Fibroblast of skin of right quadriceps (primary cell): Measurements from ENCODE around the gene GPX7.
"Not testable (repeated sequence)": the region's sequence is repeated elsewhere in the genome, so short reads cannot be mapped to it uniquely, and the experiment has no call there.

Experiments used
- DNase-seq: peaks from one replicate; pipeline ENCODE4 v3.0.0-alpha.2; 2013

Gene GPX7

DNA sequence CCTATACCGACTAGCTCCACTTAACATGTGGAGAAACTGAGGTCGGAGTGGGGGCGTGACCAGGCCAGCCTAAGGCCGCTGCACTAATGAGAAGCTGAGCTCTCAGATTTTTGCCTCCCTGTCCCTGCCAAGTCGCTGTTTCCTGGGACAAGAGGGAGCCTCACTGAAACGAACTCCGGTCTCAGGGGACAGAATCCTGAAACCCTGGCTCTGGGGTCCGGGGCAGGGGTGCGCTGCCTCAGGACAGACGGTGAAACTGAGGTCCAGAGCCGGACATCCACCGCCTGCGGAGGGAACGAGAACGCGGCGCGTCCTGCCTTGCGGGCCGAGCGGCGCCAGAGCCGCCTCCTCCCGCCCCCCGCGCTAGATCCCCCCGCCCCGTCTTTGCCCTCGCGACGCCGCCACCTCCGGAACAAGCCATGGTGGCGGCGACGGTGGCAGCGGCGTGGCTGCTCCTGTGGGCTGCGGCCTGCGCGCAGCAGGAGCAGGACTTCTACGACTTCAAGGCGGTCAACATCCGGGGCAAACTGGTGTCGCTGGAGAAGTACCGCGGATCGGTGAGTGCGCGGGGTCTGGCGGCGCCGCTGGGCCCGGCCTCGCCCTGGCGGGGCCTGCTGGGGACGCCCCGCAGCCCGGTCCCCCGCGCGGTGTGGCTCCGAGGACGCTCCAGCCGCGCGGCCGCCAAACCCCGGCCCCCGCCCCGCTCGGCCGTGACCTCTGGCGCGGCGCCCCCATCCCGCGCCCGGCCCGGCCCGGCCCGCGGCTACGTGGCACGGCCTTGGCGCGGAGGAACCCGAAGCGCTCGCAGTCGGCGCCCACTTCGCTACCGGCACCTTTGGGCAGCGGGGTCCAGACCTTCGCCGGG, at the start of gene GPX7:
TSS of gene GPX7 (plus strand) at position 381 of the 865 bp plus-strand sequence. CDS start at position 420, 39 bp downstream.
- DNase-seq: peak; percentile 66

GRCh38 chr1:52552505-52553361, 49.4 kb upstream of the GPX7 start, which contains the start of gene TUT4:
Gene TUT4 (minus strand): TSS chr1:52553092. CDS start chr1:52526280, 26,812 bp downstream.
- peak; percentile 86 for DNase-seq

DNA sequence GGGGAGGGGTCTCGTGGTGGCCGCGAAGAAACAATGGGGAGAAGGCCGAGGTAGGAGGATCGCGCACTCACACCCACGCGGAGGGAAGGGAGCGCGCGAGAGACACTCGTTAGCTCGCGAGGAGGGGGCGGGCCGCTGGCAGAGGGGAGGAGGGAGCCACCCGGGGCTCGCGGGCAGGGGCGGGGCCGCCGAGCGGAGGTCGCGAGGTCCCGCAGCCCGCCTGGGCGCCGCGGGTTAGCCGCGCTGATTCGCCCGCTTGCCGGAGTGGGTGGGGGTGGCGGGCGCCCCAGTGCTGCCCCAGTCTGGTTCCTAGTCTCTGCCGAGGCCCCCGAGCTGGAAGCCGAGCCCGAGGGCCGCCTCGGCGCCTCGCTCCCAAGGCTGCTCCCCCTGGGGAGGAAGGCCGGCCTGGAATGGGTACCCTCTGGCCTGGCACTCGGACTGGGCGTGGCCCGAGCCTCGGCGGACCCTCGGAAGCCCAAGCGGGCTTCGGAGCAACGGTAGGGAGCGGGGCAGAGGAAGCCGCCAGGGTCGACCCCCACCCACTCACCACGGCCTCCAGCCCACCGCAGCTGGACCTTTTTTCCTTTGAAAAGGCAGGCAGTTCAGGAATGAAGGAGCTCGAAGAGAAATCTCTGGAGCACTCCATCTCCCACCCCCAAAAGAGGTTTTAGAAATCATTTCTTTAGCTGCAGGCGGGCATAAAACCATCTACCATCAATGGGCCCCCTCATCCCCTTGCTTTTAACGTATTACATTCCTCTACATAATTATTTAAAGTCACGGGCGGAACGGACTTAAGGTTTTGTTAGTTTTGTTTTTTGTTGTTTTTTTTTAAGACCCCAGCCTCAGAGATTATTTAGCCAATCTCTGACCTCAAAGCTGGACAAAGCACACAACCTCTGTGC, 48.6 kb upstream of the GPX7 start:
- peak; percentile 88 for DNase-seq

DNA sequence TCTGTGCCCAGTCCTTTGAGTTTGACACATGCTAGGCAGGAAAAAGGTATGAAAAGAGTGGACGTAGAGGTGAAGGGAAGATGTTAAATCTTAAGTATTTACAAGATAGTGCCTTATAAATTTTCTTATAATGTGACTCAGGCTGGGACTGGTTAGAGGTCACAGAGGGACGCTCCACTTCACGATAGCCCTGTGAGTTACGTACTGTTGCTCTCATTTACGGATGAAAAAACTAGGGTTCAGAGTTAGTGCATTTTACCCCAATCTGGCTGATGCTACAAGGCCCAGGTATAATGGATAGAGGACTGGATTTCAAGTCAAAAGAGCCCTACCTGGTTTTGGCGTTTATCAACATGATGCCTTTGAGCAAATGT, 47.9 kb upstream of the GPX7 start:
- DNase-seq: no peak

GRCh38 chr1:52554756-52555155, 47.4 kb upstream of the GPX7 start:
- DNase-seq: no peak

DNA sequence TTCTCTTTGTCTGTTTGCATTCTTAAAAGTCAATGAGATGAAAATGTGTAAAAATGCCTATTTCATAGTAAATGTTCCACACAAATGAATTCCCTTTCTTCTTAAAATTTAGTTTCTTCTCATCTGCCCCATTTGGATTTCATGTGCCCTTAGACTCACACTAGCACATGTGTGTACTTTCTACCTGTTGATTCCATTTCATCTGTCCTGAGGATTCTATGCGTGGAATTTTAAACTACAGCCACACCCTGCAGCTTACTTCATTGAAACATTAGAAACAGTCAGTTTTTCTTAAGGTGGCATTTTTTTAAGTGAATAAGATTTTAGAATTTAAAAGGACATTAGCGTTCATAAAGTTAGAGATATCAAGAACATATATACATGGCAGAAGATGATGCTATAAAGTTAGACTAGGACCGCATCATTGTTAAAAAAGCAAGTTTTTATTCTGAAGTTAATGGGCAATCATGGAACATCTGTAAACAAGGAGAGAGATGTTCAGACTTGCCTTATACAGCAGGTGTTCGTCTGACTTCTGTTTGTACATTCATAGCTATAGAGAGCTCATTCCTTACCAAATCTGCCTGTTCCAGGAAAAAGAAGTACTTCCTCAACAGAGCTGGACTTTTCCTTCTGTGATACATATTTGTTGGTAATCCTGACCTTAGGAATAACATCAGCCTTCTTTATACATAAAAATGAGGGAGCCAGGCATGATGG, 45.4 kb upstream of the GPX7 start:
- DNase-seq: no peak

- no peak for DNase-seq
These were observed 43.2 kb upstream of the GPX7 start for GRCh38 chr1:52558941-52559340.

- no peak for DNase-seq
These were observed 42.3 kb upstream of the GPX7 start for GRCh38 chr1:52559875-52560274.

GRCh38 chr1:52562766-52563165, 39.4 kb upstream of the GPX7 start:
- no peak for DNase-seq

DNA sequence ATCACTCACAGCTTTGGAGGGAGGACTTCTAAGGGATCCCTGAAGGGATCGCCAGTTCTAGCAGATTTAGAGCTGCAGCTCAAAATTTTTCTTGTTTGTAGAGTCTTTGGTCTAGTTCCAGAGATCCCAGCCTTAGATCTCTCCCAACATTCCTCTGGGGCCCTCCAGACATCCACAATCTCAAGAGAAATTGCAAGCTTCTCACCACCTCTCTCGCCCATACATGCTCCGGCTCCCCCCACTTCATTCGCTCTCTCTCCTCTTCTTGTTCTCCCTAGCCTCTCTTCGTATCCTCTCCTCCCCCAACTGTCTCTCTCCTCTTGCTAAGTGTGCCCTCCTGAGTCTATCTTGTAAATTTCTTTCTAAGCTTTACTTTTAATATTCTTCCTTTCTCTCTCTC, 34.2 kb upstream of the GPX7 start:
- DNase-seq: no peak

- DNase-seq: no peak
These were observed 32.5 kb upstream of the GPX7 start for GRCh38 chr1:52569449-52570210.

GRCh38 chr1:52571783-52572182, 30.4 kb upstream of the GPX7 start:
- peak; percentile 35 for DNase-seq

DNA sequence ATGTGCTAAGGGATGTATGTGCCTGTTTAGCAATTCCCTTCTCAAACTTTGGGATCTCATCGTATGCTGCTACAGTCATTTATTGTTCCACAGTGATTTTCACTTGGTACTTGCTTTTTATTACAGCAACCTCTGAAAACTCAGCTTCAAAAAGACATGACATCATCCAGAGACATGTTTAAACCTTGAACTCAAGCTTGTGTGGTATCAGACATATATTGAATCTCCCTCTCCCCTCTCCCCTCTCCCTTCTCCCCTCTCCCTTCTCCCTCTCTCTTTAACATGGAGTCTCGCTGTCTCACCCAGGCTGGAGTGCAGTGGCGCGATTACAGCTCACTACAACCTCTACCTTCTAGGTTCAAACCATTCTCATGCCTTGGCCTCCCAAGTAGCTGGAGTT, 29.8 kb upstream of the GPX7 start:
- no peak for DNase-seq

DNA sequence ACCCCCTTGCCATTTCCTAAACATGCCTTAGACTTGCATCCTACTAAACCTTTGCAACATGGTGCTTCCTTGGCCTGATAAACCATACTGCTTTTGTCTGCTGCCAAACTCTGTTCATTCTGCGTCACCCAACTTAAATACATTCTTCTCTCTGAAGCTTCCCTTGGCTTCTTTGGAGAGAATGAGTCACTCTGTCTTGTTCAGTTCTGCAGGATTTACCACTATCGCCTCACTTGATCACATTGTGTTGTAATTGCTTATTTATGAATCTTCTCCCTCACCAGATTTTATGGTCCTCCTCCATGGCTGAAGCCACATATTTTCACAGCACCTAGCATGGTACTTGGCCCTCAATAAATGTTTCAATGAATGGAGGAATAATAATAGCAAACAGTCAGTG, 27.6 kb upstream of the GPX7 start:
- peak; percentile 90 for DNase-seq

GRCh38 chr1:52576074-52576473, 26.1 kb upstream of the GPX7 start:
- no peak for DNase-seq

- not testable (repeated sequence) for DNase-seq
These were observed 24.1 kb upstream of the GPX7 start for GRCh38 chr1:52578066-52578465.

- no peak for DNase-seq
These were observed 22.8 kb upstream of the GPX7 start for GRCh38 chr1:52579415-52579814.

DNA sequence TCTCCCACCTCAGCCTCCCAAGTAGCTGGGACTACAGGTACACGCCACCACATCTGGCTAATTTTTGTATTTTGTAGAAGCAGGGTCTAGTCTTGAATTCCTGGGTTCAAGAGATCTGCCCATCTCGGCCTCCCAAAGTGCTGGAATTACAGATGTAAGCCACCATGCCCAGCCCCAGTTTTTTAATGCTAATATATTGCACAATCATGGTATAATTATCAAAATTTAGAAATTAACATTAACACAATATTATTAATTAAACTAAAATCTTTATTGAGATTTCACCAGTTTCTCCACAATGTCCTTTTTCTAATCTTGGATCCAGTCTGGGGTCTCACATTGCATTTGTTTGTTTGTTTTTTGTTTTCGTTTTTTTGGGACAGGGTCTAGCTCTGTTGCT, 21.9 kb upstream of the GPX7 start:
- DNase-seq: no peak

DNA sequence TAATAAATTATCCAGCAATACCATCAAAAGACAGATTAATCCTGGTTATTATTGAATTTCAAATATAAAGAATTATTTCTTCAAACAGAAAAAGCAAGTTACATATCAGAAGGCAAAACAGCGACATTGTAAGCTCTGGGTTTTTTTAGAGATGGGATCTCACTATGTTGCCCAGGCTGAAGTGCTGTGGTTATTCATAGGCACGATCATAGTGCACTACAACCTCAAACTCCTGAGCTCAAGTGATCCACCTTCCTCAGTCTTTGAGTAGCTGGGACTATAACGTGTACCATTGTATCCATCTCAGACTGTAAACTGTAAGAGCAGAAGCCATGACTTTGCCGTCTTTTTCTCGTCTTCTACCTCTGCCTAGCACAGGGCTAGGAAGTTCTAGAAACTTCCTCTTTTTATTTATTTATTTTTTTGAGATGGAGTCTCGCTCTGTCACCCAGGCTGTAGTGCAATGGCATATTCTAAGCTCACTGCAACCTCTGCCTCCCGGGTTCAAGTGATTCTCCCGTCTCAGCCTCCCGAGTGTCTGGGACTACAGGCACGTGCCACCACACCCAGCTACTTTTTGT, 20.0 kb upstream of the GPX7 start:
- DNase-seq: no peak

- no peak for DNase-seq
These were observed 16.7 kb upstream of the GPX7 start for GRCh38 chr1:52585474-52585873.

GRCh38 chr1:52588027-52588426, 14.1 kb upstream of the GPX7 start:
- no peak for DNase-seq
